DND-41 (cell line): ENCODE results near the gene BYSL.

Experiments used
- ATAC-seq: fragments of 200-7000 bp; cut with Tn5 transposase; 3 replicates; pipeline ENCODE4 v1.9.1; 2021; ENCODE audit warnings: low read depth; ENCODE audit not compliant: insufficient read depth
- DNase-seq: peaks from one replicate; pipeline ENCODE4 v3.0.0-alpha.2; 2020
- H2AFZ ChIP-seq: 2 replicates; pipeline ENCODE4 v1.6.0; 2012; ENCODE audit warnings: low read depth, low read length
- H3K27ac ChIP-seq: 2 replicates; pipeline ENCODE4 v1.5.1; 2012; ENCODE audit warnings: low read length, inconsistent platforms
- H3K27me3 ChIP-seq: fragments of 200-600 bp; sonication (generic); 2 replicates; pipeline ENCODE4 v1.6.0; 2012; ENCODE audit warnings: low read length, mild to moderate bottlenecking, inconsistent platforms; ENCODE audit not compliant: insufficient read depth, poor library complexity
- H3K36me3 ChIP-seq: 2 replicates; pipeline ENCODE4 v1.5.1; 2012; ENCODE audit warnings: low read length, inconsistent platforms; ENCODE audit not compliant: insufficient read depth
- H3K4me1 ChIP-seq: 2 replicates; pipeline ENCODE4 v1.5.1; 2012; ENCODE audit warnings: mild to moderate bottlenecking, low read length; ENCODE audit not compliant: insufficient read depth
- H3K4me2 ChIP-seq: 2 replicates; pipeline ENCODE4 v1.6.0; 2012; ENCODE audit warnings: mild to moderate bottlenecking, moderate library complexity, low read length, inconsistent platforms; ENCODE audit not compliant: insufficient read depth
- H3K4me3 ChIP-seq, 2 experiments: fragments of 200-600 bp in 1 of 2; shearing (Covaris generic) in 1 of 2; 2 replicates each; pipeline ENCODE4 v1.5.1; 2012 to 2016; ENCODE audit warnings: inconsistent platforms in 2 of 2, low read length in 2 of 2, mild to moderate bottlenecking in 2 of 2, low read depth in 1 of 2, moderate library complexity in 1 of 2
- H3K79me2 ChIP-seq: 2 replicates; pipeline ENCODE4 v1.6.0; 2012; ENCODE audit warnings: low read length, inconsistent platforms; ENCODE audit not compliant: insufficient read depth
- H3K9ac ChIP-seq: 2 replicates; pipeline ENCODE4 v1.6.0; 2012; ENCODE audit warnings: low read depth, mild to moderate bottlenecking, inconsistent platforms, low read length, moderate library complexity
- H3K9me3 ChIP-seq: 2 replicates; pipeline ENCODE4 v1.5.1; 2012; ENCODE audit warnings: low read length, moderate library complexity, mild to moderate bottlenecking, inconsistent platforms; ENCODE audit not compliant: insufficient read depth, severe bottlenecking
- H4K20me1 ChIP-seq: 2 replicates; pipeline ENCODE4 v1.6.0; 2012; ENCODE audit warnings: low read length; ENCODE audit not compliant: insufficient read depth
- CTCF ChIP-seq: IDR thresholded peaks from 2 replicates; pipeline ENCODE4 v1.5.1; 2012; ENCODE audit warnings: borderline replicate concordance, low read length, moderate library complexity, mild to moderate bottlenecking; ENCODE audit not compliant: poor library complexity, severe bottlenecking; ENCODE audit errors: extremely low read depth
- EZH2 ChIP-seq: IDR thresholded peaks from 3 replicates; pipeline ENCODE4 v1.6.1; 2012; ENCODE audit warnings: borderline replicate concordance, low read depth, mild to moderate bottlenecking, moderate library complexity, low read length, inconsistent platforms; ENCODE audit not compliant: severe bottlenecking

The BYSL gene

GRCh38 chr6:41970436-41970846 lies 49.1 kb downstream of the BYSL start:
- H3K9me3 ChIP-seq: no peaks in the 10 kb centered on the region
- peak overlapping the region; percentile 46 for H2AFZ ChIP-seq
- H3K36me3 ChIP-seq: no peaks in the 10 kb centered on the region; the same call in 1 of the 2 replicates
- peaks cover 27% of the 10 kb centered on the region for H3K4me1 ChIP-seq
- H3K27me3 ChIP-seq: no peaks in the 10 kb centered on the region
- H4K20me1 ChIP-seq: no peaks in the 10 kb centered on the region
- no peak overlapping the region for H3K9ac ChIP-seq
- H3K27ac ChIP-seq: peak overlapping the region; percentile 67
- H3K79me2 ChIP-seq: peaks cover 31% of the 10 kb centered on the region
- TF ChIP-seq CTCF (no peak), EZH2 (no peak)
- DNase-seq (no peak), ATAC-seq (peak; percentile 65)
- H3K4me3 ChIP-seq: no peak overlapping the region
- no peak overlapping the region for H3K4me2 ChIP-seq

- Histone ChIP-seq H3K4me2 (no peak overlapping the region), H4K20me1 (no peaks in the 10 kb centered on the region), H3K4me3 (no peak overlapping the region), H3K79me2 (peaks cover 49% of the 10 kb centered on the region), H3K36me3 (no peaks in the 10 kb centered on the region; the same call in 1 of the 2 replicates), H2AFZ (no peak overlapping the region), H3K4me1 (peaks cover 37% of the 10 kb centered on the region), H3K27ac (no peak overlapping the region), H3K9ac (no peak overlapping the region), H3K27me3 (no peaks in the 10 kb centered on the region), H3K9me3 (no peaks in the 10 kb centered on the region)
- ATAC-seq (no peak), DNase-seq (no peak)
- TF ChIP-seq CTCF (no peak), EZH2 (no peak)
Observed at GRCh38 chr6:41972826-41973225, 51.5 kb downstream of the BYSL start.

- Histone ChIP-seq H2AFZ (no peak overlapping the region), H3K9ac (no peak overlapping the region), H3K79me2 (peaks cover 57% of the 10 kb centered on the region), H3K36me3 (no peaks in the 10 kb centered on the region; the same call in 1 of the 2 replicates), H3K9me3 (no peaks in the 10 kb centered on the region), H3K27ac (peak overlapping the region; percentile 34; the same call in 1 of the 2 replicates), H3K27me3 (no peaks in the 10 kb centered on the region), H3K4me1 (peaks cover 37% of the 10 kb centered on the region), H4K20me1 (no peaks in the 10 kb centered on the region), H3K4me2 (no peak overlapping the region), H3K4me3 (no peak overlapping the region)
- DNase-seq: peak; percentile 28
- no peak for TF ChIP-seq CTCF
- TF ChIP-seq EZH2: no peak
- ATAC-seq: peak; percentile 44; the same call in 1 of the 3 replicates
Observed at GRCh38 chr6:41974281-41974825, 53.1 kb downstream of the BYSL start.
